NCI-H2029 (cell line): ENCODE measurements around the gene TCP10L.
"Not testable (repeated sequence)": the region's sequence is repeated elsewhere in the genome, so short reads cannot be mapped to it uniquely, and the experiment has no call there.

Source experiments
- DNase-seq: peaks from one replicate; lab custom pipeline; 2025; lab: John Stamatoyannopoulos, UW

The TCP10L gene

DNA sequence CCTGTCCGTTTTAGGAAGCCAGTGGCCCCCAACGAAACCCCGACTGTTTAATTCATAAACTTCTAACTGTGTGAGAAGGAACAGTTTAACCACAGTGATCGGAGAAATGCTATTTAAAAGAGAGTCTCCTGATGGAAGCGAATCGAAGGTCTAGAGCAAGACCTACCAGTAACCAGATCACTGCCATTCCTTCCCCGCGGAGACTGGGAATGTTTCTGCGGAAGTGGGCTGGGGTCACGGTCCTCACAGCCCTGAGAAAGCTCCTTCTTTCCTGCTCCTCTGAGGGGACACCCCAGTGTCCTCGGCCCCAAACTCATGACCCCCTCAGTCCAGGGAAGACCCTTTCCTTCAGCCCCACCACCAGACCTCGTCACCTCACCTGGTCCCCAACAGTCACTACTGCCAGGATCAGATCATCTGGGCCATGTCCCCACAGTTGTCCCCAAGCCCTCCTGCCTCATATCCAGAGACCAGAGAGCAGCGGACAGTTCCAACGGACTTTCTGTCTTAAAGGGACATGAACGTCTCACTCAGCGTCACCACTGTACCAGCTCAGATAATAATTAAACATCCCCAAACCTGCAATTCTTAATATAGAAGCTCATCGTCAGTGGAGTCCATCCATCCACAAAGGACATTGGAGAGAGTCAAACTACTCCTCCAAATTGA is at the start of gene TCP10L:
Gene TCP10L (minus strand): TSS at position 482 of the 669 bp plus-strand sequence. CDS start 1,219 bp downstream, outside the sequence.
- DNase-seq: no peak

DNA sequence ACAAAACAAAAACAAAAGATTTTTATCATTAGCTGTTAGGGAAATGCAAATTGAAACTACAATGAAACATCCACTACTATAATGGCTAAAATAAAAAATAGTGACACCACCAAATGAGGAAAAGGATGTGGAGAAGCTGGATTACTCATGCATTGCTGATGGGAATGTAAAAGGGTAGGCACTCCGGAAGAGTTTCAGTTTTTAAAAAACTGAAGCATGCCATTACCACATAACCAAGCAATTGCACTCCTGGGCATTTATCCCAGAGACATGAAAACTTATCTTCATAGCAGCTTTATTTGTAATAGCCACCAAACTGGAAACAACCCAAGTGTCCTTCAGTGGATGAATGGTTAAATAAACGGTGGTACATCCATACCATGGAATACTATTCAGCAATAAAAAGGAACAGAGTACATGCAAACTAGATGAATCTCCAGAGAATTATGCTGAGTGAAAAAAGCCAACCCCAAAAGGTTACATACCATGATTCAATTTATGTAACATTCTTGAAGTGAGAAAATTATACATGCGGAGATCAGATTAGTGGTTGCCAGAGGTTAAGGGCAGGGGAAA is 41.4 kb upstream of the TCP10L start:
- DNase-seq: no peak

GRCh38 chr21:32618218-32618617 is 32.9 kb upstream of the TCP10L start:
- DNase-seq: not testable (repeated sequence)

DNA sequence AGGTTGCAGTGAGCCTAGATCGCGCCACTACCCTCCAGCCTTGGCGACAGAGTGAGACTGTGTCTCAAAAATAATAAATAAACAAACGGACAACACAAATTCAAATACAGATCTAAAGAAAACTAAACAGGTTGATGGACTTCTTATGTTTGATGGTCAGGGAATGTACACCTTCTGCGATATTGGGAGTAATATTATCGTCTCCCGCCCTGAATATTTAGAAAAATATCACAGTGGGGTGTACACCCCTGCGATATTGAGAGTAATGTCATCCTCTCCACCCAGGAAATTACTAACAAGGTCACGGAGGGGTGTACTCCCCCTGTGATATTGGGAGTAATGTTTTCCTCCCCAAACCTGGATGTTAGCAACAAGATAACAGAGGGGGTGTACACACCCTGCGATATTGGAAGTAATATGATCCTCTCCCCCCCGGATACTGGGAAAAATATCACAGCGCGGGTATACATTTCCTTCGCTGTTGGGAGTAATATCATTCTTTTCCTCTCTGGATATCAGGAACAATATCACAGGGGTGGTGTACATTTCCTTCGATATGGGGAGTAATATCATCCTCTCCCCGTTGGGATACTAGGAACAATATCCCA is 28.2 kb upstream of the TCP10L start:
- no peak for DNase-seq

DNA sequence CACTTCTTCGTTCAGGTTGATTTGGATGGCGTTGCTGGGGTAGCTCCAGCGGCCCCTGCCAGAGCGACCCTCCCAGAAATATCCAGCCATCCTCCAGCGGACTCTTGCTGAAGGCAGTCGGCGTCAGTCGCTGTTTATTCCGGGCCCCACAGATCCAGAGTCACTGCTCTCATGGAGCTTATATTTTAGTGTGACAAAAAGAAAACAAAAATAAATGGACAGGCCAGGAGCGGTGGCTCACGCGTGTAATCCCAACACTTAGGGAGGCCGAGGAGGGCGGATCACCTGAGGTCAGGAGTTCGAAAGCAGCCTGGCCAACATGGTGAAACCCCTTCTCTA is 27.6 kb upstream of the TCP10L start:
- no peak for DNase-seq

GRCh38 chr21:32612075-32612998 is 27.0 kb upstream of the TCP10L start, which contains the start of gene CFAP298:
TSS of gene CFAP298 (minus strand) at chr21:32612377. CDS start at chr21:32612243, 134 bp downstream.
- DNase-seq: peak; percentile 80

DNA sequence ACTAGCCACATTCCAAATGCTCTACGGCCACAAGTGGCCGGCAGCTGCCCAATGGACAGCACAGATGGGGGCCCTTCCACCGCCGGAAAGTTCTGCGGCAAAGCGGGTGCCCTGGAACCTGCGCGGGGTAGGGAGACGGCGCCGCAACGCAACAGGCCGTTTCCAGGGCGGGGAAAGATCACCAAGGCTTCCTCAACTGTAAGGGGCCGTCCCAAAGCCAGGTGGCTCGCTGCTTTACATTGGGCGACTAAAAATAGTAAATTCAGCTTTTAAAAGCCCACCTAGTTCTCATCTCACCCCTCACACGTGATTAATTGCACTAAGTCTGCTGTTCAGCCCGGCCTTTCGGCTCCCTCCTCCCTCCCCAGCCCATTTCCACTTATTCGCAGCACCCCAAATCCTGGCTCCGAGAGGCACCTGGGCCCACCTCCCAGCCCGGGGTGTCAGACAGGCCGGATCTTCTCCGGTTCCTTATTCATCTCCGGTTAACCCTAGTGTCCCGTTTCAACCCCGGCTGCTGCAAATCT is 26.2 kb upstream of the TCP10L start:
- DNase-seq: no peak

GRCh38 chr21:32610940-32611339 is 25.6 kb upstream of the TCP10L start:
- DNase-seq: not testable (repeated sequence)

DNA sequence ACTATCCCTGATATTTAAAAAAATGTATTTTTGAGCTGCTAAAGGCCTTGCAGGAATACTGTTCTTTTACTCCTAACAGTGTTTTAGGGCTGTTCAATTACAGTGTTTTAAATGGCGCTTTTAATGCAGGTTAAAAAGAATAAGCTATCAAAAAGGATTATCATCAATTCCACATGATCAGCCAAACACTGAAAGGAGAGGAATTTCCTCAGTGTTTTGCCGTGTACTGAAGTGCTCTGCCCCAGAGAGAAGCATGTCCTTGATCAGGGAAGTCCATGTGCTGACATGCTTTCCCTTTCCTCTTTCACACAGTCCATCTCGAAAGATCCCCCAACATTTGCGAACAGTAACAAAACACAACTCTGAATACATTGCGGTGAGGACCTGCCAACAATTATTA is 23.5 kb upstream of the TCP10L start:
- no peak for DNase-seq

GRCh38 chr21:32605469-32605868 is 20.1 kb upstream of the TCP10L start:
- DNase-seq: no peak

GRCh38 chr21:32604464-32604863 is 19.1 kb upstream of the TCP10L start:
- no peak for DNase-seq

DNA sequence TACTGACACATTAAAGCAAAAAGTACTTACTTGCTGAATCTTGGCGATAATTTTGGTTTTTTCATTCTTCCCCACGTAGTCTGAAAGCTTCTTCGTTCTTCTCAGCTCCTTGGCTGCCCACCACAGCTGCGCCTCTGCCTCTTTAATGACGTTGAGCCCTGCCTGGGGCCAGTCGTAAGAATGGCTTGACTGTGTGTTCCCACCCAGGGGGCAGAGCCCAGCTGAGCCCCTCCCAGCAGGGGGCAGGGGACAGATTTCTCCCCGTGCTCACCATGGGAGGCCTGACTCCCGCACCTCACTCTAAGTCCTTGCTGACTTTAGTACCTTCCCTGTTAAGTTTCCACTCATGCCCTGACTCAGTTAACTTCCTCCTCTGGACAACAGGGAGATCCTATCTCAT is 17.8 kb upstream of the TCP10L start:
- no peak for DNase-seq

DNA sequence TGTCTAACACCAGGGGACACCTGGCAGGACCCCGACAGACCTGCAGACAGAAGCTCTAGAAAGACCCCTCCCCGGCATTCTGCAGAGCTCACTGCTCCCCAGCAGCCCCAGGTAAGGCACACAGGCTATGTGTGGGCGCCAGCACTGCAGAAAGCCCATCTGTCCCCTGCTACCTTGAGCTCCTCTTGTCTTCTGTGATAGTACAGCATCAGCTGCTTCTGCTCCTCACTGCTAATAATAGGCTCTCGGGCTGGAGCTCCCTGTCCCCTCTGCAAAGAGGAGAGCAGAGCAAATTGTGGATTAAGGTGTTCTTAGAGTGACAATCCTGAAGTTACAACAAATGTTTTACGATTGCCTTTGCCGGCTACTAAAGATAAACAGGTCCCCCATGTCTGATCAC is 16.8 kb upstream of the TCP10L start:
- DNase-seq: no peak

- no peak for DNase-seq
Observed at GRCh38 chr21:32599526-32599925, 14.2 kb upstream of the TCP10L start.

- no peak for DNase-seq
Observed at GRCh38 chr21:32599091-32599490, 13.8 kb upstream of the TCP10L start.

GRCh38 chr21:32597205-32597604 is 11.9 kb upstream of the TCP10L start:
- DNase-seq: peak; percentile 10

- no peak for DNase-seq
Observed at GRCh38 chr21:32595431-32595830, 10.1 kb upstream of the TCP10L start.

DNA sequence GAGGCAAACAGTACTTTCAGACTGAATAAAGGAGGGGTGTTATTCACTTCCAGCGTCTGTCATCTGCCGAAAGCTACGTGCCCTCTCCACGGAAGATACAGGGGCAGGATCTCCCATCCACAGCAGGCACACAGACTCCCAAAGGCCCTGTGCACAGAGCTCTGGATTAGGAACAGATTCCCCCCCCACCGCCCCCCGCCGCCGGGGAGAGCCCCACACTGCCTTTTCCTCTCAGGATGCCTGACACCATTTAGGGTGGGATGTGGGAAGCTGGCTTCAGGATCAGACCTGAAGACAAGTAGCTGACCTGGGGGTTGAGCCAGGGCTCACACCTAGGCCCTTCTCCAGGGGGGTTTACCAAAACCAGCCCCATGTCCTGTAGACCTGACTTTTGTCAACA is 8.4 kb upstream of the TCP10L start:
- no peak for DNase-seq

GRCh38 chr21:32592929-32593502 is 7.7 kb upstream of the TCP10L start:
- no peak for DNase-seq

DNA sequence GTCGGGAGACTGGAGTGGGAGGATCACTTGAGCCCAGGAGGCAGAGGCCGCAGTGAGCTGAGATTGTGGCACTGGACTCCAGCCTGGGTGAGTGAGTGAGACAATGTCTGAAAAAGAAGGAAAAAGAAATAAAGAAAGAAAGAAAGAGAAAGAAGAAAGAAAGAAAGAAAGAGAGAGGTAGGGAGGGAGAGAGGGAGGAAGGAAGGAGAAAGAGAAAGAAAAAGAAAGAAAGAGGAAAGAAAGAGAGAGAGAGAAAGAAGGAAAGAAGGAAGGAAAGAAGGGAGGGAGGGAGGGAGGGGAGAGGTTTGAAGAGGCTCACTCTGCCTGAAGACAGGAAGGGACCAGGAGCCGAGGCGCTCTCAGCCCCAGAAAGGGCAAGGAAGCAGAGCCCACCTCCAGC is 4.8 kb upstream of the TCP10L start:
- DNase-seq: no peak

DNA sequence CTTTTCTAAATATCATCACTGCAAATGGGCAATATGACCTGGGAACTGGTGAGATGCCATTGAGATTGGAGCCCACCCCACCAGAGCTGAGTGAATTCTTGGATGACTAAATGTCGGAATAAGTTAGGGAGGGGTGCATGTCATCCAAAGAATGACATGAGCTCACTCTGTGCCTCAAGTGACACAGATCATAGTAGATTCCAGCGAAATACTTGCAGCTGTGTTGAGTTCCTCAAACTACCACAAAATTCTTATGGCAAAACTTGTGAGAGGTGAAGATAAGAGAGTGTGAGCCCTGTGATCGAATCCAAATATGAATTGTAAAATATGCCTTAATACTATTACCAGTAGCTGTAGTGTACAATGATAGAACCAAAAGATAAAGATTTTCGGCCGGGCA is 2.3 kb upstream of the TCP10L start:
- DNase-seq: no peak

GRCh38 chr21:32587120-32587519 is 1.8 kb upstream of the TCP10L start:
- DNase-seq: no peak
